Stimulated activated CD8-positive, alpha-beta memory T cell treated with anti-CD3 and anti-CD28 coated beads, Interleukin-12 subunit alpha, Interleukin-12 subunit beta, amount 100 ng/mL, for 24 hours (primary cell): ENCODE measurements around the gene PPM1G.

Source experiments
- DNase-seq: peaks from one replicate; pipeline ENCODE4 v3.0.0-alpha.2; 2020; ENCODE audit errors: extremely low read depth

Gene PPM1G

GRCh38 chr2:27335311-27335710 is 74.1 kb downstream of the PPM1G start:
- DNase-seq: no peak
